DOHH2 (cell line): ENCODE data around the gene CDKN2C.
"Not testable (repeated sequence)": the region's sequence is repeated elsewhere in the genome, so short reads cannot be mapped to it uniquely, and the experiment has no call there.

Experiments
- EZH2phosphoT487 ChIP-seq: fragments of 200-600 bp; sonication (generic); IDR thresholded peaks from 2 replicates; pipeline ENCODE4 v1.6.1; 2017; ENCODE audit warnings: borderline replicate concordance, mild to moderate bottlenecking, antibody characterized with exemption, low read length, moderate library complexity, mixed read lengths
- TF ChIP-seq, protein P1 (sequence below): fragments of 200-600 bp; sonication (generic); IDR thresholded peaks from one replicate; pipeline ENCODE4 v1.5.1; 2014; ENCODE audit warnings: antibody characterized with exemption, mild to moderate bottlenecking, low read depth, low read length; ENCODE audit not compliant: poor library complexity, severe bottlenecking

DNA sequence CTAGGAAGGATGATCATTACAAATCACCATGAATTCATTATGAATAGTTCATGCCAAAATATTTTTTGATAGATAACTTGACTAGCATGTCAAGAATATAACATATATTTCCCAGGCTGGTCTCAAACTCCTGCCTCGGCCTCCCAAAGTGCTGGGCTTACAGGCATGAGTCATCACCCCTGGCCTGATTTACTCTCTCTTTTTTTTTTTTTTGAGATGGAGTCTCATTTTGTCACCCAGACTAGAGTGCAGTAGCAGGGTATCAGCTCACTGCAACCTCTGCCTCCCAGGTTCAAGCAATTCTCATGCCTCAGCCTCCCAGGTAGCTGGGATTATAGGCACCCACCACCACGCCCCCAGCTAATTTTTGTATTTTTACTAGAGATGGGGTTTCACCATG, 34.8 kb upstream of the CDKN2C start:
- TF ChIP-seq, protein P1, sequence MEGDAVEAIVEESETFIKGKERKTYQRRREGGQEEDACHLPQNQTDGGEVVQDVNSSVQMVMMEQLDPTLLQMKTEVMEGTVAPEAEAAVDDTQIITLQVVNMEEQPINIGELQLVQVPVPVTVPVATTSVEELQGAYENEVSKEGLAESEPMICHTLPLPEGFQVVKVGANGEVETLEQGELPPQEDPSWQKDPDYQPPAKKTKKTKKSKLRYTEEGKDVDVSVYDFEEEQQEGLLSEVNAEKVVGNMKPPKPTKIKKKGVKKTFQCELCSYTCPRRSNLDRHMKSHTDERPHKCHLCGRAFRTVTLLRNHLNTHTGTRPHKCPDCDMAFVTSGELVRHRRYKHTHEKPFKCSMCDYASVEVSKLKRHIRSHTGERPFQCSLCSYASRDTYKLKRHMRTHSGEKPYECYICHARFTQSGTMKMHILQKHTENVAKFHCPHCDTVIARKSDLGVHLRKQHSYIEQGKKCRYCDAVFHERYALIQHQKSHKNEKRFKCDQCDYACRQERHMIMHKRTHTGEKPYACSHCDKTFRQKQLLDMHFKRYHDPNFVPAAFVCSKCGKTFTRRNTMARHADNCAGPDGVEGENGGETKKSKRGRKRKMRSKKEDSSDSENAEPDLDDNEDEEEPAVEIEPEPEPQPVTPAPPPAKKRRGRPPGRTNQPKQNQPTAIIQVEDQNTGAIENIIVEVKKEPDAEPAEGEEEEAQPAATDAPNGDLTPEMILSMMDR = not testable (repeated sequence)
- not testable (repeated sequence) for TF ChIP-seq EZH2phosphoT487
